ENCODE measurements around the gene DPH2.
A peak's percentile ranks its signal among the peaks of the same experiment; 100 is the strongest.

DPH2 gene

DNA sequence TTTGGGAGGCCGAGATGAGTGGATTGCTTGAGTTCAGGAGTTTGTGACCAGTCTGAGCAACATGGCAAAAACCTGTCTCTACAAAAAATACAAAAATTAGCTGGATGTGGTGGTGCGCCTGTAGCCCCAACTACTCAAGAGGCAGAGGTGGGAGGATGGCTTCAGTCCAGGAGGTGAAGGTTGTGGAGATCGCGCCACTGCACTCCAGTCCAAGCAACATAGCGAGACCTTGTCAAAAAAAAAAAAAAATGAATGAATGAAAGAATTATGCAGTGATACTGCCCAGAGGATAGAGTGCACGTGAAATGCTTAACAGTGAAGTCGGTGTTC, 429 bp upstream of the DPH2 start:
- DNase-seq, result no peak

DNA sequence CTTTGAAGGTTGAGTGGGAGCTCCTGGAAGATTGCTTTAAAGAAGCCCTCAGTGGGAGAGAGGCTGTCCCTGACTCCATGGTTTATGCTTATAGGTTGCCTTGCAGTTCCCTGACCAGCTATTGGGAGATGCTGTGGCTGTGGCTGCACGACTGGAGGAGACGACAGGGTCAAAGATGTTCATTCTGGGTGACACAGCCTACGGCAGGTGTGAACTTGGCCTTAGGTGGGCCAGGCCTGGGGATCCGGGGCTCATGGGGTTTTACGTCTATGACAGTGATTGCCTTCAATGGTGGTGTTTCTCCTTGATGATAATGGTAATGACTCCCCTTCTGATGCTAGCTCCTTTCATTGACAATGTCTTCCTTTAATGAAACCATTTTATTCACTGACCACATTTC, 692 bp downstream of the DPH2 start:
- no peak for DNase-seq

DNA sequence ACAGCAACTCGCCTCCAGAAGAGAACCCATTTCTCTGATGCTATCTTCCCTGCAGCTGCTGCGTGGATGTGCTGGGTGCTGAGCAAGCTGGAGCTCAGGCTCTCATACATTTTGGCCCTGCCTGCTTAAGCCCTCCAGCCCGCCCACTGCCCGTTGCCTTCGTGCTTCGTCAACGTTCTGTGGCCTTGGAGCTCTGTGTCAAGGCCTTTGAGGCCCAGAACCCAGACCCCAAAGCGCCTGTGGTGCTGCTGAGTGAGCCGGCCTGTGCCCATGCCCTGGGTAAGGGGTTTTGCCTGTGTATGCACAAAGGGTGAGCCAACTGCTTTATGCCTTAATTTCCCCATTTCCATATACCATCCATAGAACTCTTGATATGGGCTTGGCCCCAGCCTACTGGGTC, 1.1 kb downstream of the DPH2 start:
- no peak for DNase-seq

DNA sequence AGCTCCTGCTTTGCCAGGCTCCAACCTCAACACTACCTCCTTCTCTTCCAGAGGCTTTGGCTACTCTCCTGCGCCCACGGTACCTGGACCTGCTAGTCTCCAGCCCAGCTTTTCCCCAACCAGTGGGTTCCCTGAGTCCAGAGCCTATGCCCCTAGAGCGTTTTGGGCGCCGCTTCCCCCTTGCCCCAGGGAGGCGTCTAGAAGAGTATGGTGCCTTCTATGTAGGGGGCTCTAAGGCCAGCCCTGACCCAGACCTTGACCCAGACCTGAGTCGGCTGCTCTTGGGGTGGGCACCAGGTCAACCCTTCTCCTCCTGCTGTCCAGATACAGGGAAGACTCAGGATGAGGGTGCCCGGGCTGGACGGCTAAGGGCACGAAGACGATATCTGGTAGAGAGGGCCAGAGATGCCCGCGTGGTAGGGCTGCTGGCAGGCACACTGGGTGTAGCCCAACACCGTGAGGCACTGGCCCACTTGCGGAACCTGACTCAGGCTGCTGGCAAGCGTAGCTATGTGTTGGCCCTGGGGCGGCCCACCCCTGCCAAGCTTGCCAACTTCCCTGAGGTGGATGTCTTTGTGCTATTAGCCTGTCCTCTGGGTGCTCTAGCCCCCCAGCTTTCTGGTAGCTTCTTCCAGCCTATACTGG, 1.6 kb downstream of the DPH2 start:
- no peak for DNase-seq

DNA sequence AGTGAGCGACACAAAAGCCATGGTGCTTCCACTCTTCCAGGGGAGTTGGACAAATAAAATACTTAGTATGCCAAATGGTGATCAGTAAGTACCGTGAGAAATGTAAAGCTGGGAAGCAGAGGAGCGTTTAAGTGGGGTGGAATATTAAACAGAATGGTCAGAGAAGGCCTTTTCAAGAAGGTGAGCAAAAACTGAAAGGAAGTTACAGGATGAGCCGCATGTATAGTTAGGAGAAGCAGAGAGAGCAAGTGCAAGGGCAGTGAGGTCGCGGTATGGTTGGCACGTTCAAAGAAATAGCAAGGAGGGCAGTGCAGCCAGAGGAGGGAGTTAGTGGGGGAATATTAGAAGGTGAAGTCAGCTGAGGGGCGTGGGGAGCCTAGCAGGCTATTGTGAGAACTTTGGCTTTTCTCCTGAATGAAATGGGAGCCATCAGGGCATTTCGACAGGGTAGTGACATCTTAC, 4.2 kb downstream of the DPH2 start:
- DNase-seq, result no peak

DNA sequence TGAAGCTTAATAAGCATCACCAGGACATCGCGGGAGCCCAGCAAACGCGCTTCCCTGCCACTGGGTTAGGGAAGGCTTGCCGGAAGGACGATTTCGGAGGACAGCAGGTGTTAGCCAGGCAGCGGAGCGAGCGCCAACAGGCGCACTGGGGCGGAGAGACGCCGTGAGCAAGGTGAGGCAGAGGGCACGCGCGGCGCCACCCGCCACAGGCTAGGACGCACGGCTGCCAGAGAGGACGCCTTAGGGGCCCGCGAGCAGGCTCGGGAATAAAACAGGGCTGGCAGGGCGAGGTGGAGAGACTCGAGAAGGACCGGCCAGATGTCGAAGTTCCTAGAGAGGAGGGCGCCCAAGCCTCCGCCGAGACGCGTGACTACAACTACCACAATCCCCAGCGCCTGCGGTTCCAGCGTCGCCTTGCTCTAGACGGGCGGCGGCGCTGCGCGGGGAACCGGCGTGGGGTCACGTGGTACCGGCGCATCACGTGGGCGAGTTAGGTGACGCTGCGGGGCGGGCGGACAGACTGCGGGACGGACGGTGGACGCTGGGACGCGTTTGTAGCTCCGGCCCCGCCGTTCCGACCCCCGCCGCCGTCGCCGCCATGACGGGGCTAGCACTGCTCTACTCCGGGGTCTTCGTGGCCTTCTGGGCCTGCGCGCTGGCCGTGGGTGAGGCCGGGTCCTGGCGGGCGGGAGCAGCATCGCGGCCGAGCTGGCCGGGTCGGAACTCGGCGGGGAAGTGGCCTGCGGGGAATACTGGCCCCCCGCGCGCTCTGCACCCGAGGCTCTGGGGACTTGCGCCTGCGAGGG, 4.8 kb downstream of the DPH2 start, which contains the start of gene ATP6V0B:
Gene ATP6V0B (plus strand): TSS at position 518 of the 806 bp plus-strand sequence. CDS start 81 bp downstream, at position 599.
- peak; percentile 97 to 98 for DNase-seq

DNA sequence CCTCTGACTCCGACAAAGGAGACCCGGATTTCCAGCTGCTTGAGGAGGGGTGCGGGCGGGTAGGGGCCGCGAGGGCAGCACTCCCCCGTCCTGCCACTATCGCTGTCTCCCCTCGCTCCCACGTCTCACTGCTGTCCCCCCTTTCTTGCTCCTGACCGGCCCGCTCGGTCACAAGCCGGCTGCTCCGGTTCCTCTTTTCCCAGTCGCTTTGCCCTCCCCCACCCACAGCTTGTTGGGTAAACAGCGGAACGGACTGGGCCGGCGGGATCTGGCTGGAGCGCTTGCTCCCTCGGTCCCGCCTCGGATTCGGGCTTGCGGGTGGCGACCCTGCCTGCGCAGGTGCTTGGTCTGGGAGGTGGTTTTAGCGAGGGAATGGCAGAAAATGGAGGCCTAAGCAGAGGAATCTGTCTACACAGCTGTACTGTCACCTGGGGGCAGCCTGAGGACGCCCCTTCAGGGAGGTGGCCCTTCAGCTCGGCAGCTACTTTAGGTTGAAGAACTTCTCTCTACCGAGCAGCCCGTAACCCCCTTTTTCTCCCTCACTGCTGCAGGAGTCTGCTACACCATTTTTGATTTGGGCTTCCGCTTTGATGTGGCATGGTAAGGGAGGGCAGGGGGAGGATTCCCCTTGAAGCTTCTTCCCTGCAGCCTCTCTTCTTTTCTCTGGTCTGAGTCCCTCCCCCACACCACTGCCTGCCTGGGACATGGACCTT, 5.6 kb downstream of the DPH2 start:
- peak; percentile 25 to 41 for DNase-seq

DNA sequence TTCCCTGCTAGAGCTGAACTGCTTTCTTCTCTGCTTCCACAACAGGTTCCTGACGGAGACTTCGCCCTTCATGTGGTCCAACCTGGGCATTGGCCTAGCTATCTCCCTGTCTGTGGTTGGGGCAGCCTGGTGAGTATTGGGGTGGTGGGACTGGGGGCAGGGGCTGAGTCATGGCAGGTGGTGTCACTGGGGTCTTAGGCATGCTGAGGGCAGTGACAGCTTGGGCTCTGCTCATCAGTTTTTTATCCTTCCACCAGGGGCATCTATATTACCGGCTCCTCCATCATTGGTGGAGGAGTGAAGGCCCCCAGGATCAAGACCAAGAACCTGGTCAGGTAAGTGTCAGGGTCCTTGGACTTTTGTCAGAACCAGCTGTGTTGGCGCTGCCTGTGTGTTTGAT, 6.2 kb downstream of the DPH2 start:
- DNase-seq, result no peak

DNA sequence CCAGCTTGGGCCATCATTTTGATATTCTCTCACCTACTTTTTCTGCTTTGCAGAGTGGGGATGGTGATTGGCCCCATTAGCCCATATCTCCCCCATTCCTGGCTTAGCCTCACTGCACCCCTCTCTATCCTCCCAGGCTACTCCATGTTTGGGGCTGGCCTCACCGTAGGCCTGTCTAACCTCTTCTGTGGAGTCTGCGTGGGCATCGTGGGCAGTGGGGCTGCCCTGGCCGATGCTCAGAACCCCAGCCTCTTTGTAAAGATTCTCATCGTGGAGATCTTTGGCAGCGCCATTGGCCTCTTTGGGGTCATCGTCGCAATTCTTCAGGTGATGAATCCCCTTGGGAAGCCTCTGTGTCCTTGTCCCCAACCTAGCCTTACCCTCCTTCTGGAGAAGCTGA, 7.1 kb downstream of the DPH2 start:
- DNase-seq, result no peak

DNA sequence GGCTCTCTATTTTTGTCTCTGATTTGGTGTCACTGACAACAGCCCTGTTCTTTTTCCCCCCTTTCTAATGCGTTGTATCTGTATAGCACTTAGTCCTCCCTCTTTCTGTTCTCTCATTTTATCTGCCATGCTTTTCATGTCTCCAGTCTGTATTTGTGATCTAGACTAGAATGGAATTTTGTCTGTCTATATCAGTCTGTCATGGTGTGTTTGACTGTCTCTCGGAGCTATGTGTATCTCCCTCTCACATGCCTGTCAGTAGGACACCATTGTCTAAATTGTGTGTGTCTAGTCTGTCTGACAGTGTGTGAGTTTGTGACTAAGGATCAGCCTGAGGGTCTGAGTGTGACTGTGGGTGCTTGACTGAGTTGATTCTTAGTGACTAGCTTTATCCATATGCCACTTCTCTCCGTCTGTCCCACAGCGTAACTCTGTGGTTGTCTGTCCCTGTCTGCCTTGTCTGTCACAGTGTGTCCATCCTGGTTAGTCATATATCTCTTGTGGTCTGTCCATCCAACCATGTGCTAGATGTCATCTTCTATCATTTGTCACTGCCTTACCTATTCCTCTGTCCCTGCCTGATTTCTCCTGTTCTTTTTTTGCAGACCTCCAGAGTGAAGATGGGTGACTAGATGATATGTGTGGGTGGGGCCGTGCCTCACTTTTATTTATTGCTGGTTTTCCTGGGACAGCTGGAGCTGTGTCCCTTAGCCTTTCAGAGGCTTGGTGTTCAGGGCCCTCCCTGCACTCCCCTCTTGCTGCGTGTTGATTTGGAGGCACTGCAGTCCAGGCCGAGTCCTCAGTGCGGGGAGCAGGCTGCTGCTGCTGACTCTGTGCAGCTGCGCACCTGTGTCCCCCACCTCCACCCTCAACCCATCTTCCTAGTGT, 7.8 kb downstream of the DPH2 start:
- no peak for DNase-seq

DNA sequence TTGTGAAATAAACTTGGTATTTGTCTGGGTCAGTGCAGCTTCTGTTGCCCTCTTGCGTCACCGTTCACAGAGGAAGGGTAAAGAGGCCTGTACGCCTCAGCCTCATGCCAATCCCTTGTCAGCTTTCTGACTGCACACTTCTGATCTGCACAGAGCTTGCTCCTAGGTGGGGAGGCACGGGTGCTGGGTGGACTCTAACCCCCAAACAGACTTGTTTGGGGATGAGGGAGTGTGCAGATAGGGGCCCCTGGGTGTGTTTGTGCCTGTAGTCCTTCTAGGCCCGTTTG, 8.4 kb downstream of the DPH2 start:
- DNase-seq, result no peak

DNA sequence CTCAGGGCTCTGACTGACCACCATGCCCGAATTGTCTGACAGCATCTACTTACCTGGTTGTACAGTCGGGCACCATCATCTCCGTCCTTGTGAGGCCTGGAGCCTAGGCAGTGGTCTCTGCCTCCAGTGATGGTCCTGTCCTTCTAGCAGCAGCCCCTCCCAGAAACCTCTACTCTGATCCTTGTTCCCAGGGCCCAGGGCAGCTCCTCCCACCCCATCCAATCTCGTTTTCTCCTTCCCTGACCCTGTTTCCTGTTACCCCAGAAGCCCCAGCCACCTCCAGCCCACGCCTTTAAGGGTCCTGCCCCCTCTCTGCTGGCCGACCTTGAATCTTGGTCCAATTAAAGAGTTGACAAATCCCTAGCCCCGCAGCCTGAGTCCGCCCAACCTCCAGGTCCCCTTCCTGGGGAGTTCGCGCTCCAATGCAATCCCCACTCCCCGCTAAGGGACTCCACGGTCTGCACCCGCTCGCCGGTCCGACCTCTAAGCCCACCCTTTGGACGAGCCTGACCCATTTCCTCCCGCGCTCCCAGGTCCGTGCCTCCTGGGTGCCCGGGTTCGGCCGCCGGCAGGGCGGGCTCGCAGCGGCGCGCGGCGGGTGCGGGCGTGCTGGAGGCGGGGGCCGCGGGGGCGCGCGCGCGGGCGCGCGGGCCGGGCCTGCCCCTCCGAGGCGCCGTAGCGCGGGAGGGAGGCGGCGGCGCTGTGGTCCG, 8.9 kb downstream of the DPH2 start, which contains the start of gene B4GALT2:
Gene B4GALT2 (plus strand): TSS at position 660 of the 710 bp plus-strand sequence. CDS start 1,951 bp downstream, outside the sequence.
- peak; percentile 41 to 66 for DNase-seq

DNA sequence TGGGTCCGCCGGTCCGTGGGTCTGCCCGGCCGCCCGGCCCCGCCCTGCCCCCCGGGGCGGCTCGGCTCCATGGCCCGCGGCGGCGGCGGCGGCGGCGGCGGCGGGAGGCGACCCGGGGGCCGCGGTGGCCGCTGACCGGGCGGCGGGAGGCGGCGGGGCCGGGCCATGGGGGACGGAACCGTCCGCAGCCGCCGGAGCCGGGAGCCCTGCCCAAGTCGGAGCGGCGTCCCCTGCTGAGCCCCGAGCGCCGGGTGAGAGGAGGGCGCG, 9.4 kb downstream of the DPH2 start:
- no peak for DNase-seq

DNA sequence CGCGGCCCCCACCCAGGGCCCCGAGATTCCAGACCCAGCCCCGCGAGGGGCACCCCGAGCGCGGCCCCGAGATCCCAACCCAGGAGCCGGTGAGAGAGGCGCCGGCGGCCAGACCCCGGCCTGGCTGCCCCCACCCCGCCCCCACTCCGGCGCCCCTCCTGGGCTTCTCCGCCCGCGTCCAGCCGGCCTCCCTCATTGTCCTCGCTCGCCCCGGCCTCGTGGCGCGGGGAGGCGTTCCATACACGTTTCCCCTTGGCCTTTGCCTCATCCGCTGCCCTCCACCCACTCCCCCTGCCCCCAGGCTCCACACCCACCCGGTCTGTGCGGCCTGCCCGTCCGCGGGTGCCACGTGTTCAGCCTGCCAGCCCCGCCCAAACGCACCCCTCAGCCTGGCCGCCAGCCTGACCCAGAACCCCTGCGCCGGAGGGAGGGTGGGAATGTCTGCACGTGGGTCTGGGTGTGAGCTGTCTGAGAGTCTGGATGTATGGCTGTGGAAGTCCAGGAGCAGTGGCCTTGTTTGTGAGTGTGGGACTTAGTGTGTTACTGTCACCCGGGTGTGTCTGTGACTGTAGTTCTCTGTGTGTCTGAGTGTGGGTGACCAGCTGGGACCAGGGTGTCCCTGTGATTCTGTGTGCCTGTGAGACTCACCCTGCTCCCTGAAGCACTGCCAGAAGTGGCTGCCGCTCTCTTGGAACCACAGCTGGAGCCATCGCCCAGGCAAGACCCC, 9.9 kb downstream of the DPH2 start:
- DNase-seq, result peak; percentile 36 to 61

DNA sequence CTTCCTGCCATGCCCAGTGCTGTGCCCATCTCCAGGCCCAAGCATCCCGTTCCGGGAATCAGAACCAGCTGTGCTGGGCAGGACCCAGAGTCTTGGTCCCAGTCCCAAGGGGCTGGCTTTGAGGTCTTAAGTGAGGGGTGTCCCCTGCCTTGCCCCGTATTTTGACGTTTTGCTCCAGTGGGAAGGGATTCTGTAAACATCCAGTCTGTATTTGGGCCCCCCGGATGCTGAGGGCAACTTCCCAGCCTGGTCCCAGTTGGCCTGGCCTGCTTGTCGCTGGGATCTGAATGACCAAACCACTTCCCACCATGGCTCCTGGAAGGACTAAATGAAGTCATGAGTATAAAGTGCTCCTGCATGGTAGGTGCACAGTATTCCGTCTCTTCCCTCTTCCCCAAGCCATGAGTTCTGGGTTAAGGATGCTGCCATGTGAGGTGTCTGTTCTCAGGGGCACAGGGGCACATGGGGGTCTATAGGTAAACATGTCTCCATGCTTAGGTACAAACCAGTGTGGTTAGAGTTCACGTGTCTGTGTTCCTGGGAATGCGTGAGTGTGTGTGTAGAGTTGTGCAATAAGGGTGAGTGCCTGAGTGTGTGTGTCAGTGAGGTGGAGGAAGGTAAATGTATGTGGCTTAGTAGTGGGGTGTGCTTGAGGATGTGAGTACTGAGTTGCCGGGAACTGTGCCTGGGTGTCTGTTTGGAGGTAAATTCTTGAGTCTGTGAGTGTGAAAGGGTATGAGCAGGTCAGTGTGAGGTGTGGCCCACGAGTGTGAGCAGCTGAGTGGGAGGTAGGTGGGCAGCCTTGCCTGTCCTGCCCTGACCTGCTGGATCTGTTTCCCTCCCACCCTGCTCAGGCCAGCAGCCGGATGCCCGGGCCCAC, 10.7 kb downstream of the DPH2 start:
- no peak for DNase-seq

DNA sequence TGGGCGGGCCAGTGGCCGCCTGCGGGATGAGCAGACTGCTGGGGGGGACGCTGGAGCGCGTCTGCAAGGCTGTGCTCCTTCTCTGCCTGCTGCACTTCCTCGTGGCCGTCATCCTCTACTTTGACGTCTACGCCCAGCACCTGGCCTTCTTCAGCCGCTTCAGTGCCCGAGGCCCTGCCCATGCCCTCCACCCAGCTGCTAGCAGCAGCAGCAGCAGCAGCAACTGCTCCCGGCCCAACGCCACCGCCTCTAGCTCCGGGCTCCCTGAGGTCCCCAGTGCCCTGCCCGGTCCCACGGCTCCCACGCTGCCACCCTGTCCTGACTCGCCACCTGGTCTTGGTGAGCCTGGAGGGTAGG, 11.3 kb downstream of the DPH2 start:
- no peak for DNase-seq

DNA sequence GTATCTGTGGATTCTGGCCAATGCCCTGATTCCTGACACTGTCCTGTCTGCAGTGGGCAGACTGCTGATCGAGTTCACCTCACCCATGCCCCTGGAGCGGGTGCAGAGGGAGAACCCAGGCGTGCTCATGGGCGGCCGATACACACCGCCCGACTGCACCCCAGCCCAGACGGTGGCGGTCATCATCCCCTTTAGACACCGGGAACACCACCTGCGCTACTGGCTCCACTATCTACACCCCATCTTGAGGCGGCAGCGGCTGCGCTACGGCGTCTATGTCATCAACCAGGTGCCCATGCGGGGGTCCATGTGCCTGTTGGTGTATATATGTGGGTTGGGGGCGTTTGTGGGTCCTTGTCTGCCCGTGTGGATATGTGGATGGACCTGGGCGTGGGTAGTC, 11.8 kb downstream of the DPH2 start:
- DNase-seq, result no peak

DNA sequence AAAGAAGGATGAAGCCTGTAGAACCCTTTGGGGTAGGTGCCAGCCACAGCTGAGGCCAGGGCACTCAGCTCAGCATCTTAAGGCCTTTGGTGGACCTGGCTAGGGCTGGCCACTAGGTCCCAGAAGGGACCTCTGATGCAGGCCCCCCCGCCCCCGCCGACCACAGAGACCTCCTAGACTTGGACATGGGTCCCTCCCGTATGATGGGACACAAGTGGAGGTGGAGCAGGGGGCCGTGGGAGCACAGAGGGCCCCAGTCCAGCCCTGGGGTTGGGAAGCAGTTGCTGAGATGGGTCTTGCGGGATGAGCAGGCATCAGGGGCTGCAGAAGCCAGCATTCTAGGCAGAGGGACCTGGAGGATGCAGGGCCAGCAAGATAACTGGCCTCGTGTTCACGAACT, 12.4 kb downstream of the DPH2 start:
- no peak for DNase-seq

DNA sequence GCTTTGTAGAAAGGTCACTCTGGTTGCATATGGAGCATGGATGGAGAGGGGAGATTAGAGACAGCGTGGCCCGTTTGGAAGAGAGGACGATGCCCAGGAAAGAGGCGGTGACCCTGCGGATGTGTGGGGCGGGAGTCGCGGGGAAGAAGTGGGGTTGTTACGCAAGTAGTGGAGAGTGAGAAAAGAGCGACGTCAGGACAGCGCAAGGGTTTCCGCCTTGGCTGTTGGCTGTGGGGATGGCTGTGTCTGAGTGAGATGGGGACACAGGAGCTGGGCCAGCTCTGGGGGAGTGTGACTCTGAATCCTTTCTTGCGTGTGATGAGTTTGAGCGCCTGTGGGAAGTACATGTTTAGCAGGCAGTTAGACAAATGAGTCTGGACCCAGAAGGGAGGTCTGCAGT, 13.0 kb downstream of the DPH2 start:
- DNase-seq, result no peak

DNA sequence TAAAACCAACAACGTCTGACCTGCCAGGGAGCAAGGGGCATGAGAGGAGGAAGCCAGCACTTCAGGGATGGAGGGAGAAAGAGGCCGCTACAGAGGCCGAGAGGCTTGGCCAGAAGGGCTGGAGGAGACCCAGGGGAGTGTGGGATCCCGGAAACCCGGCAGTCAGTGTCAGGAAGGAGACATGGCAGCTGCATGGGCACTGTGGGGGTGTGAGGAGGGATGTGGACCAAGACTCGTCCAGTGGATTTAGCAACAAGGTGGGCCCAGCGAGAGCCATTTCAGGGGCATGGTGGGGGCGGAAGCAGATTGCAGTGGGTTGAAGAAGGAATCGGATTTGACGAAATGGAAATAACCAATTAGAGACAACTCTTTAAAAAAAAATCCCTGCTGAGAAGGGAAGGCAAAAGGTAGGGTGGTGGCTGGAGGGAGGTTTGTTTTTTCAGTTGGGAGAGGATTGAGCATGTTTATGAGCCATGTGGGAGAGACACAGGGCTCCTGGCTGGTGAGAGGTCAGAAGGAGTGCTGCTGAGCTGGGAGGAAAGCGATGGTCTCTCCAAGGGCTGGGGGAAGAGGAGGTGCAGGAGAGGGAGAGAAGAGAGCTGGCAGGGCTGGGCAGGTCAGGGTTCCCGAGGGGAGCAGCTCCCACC, 13.6 kb downstream of the DPH2 start:
- no peak for DNase-seq
